Measurements from ENCODE around the gene TMPRSS12. TPM values are rescaled to one million over a fixed set of nuclear protein-coding genes. Genes with fewer than 3 reads are reported as not detected.
"Not testable (repeated sequence)": the region's sequence is repeated elsewhere in the genome, so short reads cannot be mapped to it uniquely, and the experiment has no call there.

The TMPRSS12 gene
- total RNA-seq, 1 donor: not detected

GRCh38 chr12:50840809-50841487, 1.8 kb upstream of the TMPRSS12 start:
- TF ChIP-seq CTCF (IDR thresholded peaks at IDR 0.05; ENCODE audit: insufficient read depth, low read depth, low read length): no peak
- no peak for DNase-seq (ENCODE audit: low read depth)
- H3K4me3 ChIP-seq (ENCODE audit: low read depth, low read length): no peak overlapping the region

- no peak for TF ChIP-seq CTCF (IDR thresholded peaks at IDR 0.05; ENCODE audit: insufficient read depth, low read depth, low read length)
- DNase-seq (ENCODE audit: low read depth): no peak
- no peak overlapping the region for H3K4me3 ChIP-seq (ENCODE audit: low read depth, low read length)
Observed at GRCh38 chr12:50841716-50842531, 802 bp upstream of the TMPRSS12 start.

- H3K4me3 ChIP-seq (ENCODE audit: low read depth, low read length): no peak overlapping the region
- no peak for TF ChIP-seq CTCF (IDR thresholded peaks at IDR 0.05; ENCODE audit: insufficient read depth, low read depth, low read length)
- no peak for DNase-seq (ENCODE audit: low read depth)
Observed at GRCh38 chr12:50845021-50845647, 2.4 kb downstream of the TMPRSS12 start.

- no peak for TF ChIP-seq CTCF (IDR thresholded peaks at IDR 0.05; ENCODE audit: insufficient read depth, low read depth, low read length)
- no peak overlapping the region for H3K4me3 ChIP-seq (ENCODE audit: low read depth, low read length)
- no peak for DNase-seq (ENCODE audit: low read depth)
Observed at GRCh38 chr12:50848963-50849362, 6.2 kb downstream of the TMPRSS12 start.

GRCh38 chr12:50855218-50855617, 12.5 kb downstream of the TMPRSS12 start:
- not testable (repeated sequence) for H3K4me3 ChIP-seq (ENCODE audit: low read depth, low read length); DNase-seq (ENCODE audit: low read depth)

- DNase-seq (ENCODE audit: low read depth); H3K4me3 ChIP-seq (ENCODE audit: low read depth, low read length): not testable (repeated sequence)
Observed at GRCh38 chr12:50855679-50856078, 13.0 kb downstream of the TMPRSS12 start.

GRCh38 chr12:50859621-50860310, 17.0 kb downstream of the TMPRSS12 start:
- no peak overlapping the region for H3K4me3 ChIP-seq (ENCODE audit: low read depth, low read length)
- DNase-seq (ENCODE audit: low read depth): no peak
- TF ChIP-seq CTCF (IDR thresholded peaks at IDR 0.05; ENCODE audit: insufficient read depth, low read depth, low read length): no peak
